ENCODE data around the gene CAMK2A. TPM values are rescaled to one million over a fixed set of nuclear protein-coding genes. Genes with fewer than 3 reads are reported as not detected.

Gene CAMK2A
- total RNA-seq, 4 donors from 2014 or later = 1.4 to 6.9 (median 3.6) TPM

- no peaks in the 10 kb centered on the region for H3K27me3 ChIP-seq
- peaks cover 0 to 37% (median 2%) of the 10 kb centered on the region in 3 donors for H3K4me1 ChIP-seq
- TF ChIP-seq POLR2AphosphoS5 (IDR thresholded peaks at IDR 0.05) = no peak
- no peak for TF ChIP-seq EP300 (IDR thresholded peaks at IDR 0.05)
- TF ChIP-seq POLR2A (IDR thresholded peaks at IDR 0.05) = no peak
- TF ChIP-seq CTCF (IDR thresholded peaks at IDR 0.05) = no peak
- WGBS, 2 donors (ENCODE audit: low coverage in 1 of 2) = 83 to 100% methylated on average over 1 to 3 of the region's 7 CpGs
- no peak overlapping the region for H3K4me3 ChIP-seq
- ATAC-seq = no peak
- no peaks in the 10 kb centered on the region for H3K9me3 ChIP-seq
- peak overlapping the region in 1 of 4 donors; percentile 26 for H3K27ac ChIP-seq
- H3K36me3 ChIP-seq = no peaks in the 10 kb centered on the region
These were observed 19.7 kb upstream of the CAMK2A start for GRCh38 chr5:150309101-150309885.

DNA sequence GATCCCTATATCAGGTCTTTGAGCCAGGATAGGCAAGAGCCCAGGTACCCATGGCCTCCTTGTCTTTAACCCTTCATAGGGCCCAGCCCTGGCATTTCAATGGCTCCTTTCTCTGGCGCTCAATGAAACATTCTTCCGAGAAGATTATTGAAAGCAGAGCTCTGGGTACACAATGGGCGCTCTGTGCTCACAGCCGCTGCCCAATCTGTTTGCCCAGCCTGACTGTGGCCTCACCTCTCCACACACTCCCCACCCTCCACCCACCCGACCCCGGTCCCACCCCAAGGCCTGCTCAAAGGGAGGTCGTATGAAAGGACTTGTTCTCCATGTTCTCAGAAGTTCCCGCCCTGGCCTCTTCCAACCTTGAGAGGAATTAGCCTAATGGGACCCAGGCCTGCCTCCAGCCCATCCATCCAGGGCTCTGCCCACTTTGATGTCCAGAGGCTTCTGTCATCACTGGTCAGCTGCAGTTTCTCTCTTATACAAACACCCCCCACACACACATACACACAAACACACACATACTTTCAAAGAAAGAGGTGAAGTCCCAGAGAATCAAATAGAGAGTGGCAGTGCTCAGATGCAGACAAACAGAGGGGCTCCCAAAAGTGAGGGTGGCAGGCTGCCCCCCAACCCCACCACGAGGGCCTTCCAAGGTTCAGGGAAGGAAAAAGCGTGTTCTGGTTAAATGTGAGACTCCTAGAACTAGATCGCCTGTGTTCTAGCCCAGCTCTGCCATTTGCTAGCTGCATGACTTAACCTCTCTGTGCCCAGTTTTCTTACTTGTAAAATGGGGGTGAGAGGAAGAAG is 18.2 kb upstream of the CAMK2A start:
- WGBS, 2 donors (ENCODE audit: low coverage in 1 of 2) = 82 to 92% methylated on average over 6 to 7 of the region's 11 CpGs
- TF ChIP-seq POLR2AphosphoS5 (IDR thresholded peaks at IDR 0.05) (no peak), POLR2A (IDR thresholded peaks at IDR 0.05) (no peak), EP300 (IDR thresholded peaks at IDR 0.05) (no peak)
- Histone ChIP-seq H3K4me3 (no peak overlapping the region), H3K27ac (peak overlapping the region in 3 of 4 donors; percentile 12 to 80 (median 34)), H3K4me1 (peaks cover 0 to 46% (median 4%) of the 10 kb centered on the region in 3 donors), H3K36me3 (no peaks in the 10 kb centered on the region), H3K27me3 (peaks cover 7% of the 10 kb centered on the region), H3K9me3 (no peaks in the 10 kb centered on the region)
- ATAC-seq = no peak

GRCh38 chr5:150306775-150307174 is 17.2 kb upstream of the CAMK2A start:
- TF ChIP-seq POLR2A (IDR thresholded peaks at IDR 0.05) (no peak), POLR2AphosphoS5 (IDR thresholded peaks at IDR 0.05) (no peak), EP300 (IDR thresholded peaks at IDR 0.05) (no peak), CTCF (IDR thresholded peaks at IDR 0.05) (no peak)
- Histone ChIP-seq H3K36me3 (no peaks in the 10 kb centered on the region), H3K9me3 (no peaks in the 10 kb centered on the region), H3K27me3 (peaks cover 17% of the 10 kb centered on the region), H3K27ac (peak overlapping the region in 2 of 4 donors; percentile 18 to 80), H3K4me1 (peaks cover 0 to 56% (median 13%) of the 10 kb centered on the region in 3 donors), H3K4me3 (no peak overlapping the region)
- no peak for ATAC-seq
- WGBS, 2 donors (ENCODE audit: low coverage in 1 of 2) = 93 to 100% methylated on average over 1 to 2 of the region's 4 CpGs

DNA sequence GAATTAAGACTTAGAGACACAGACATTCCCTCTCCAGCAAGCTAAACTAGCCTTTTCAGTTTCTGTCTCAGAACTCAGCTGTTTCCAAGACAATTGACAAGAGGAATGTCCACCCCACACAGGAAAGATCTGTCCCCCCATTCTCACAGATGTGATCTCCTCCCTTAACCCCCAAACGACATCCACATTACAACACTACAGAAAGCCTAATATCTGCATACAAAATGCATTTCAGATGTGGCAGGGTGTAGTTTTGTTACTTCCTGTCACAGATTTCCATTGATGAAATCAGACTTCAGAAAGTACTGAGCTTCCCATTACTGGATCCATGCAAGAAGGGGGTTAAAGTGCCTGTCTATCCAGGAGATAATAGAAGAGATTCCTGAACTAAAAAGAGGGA is 16.0 kb upstream of the CAMK2A start:
- Histone ChIP-seq H3K27me3 (peaks cover 29% of the 10 kb centered on the region), H3K4me1 (peaks cover 0 to 68% (median 21%) of the 10 kb centered on the region in 3 donors), H3K36me3 (no peaks in the 10 kb centered on the region), H3K9me3 (no peaks in the 10 kb centered on the region), H3K27ac (peak overlapping the region in 3 of 4 donors; percentile 78 to 85 (median 80)), H3K4me3 (no peak overlapping the region)
- ATAC-seq = no peak
- WGBS, 2 donors (ENCODE audit: low coverage in 1 of 2) = 8% methylated on average over 1 of the region's 1 CpG; no CpG with 5 or more reads in 1 of the 2 donors
- TF ChIP-seq EP300 (IDR thresholded peaks at IDR 0.05) = no peak
- no peak for TF ChIP-seq POLR2A (IDR thresholded peaks at IDR 0.05)
- no peak for TF ChIP-seq CTCF (IDR thresholded peaks at IDR 0.05)
- TF ChIP-seq POLR2AphosphoS5 (IDR thresholded peaks at IDR 0.05) = no peak

DNA sequence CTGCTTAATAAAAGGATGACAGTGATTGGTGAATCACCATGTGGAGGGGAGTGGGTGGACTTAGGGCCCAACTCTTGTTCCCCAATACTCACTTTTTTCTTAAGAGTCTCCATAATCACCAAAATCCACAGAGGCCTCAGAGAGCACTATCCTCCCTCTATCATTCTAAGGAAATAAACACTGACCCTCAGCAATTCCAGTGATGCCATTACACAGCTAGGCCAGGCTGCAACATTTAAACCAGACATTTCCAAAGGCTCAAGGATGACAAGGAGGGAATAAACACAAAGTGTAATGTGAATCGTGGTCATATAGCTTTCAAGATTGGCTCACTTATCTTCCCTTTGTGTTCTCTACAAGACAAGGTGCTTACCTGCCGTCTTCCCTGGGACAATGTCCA is 15.5 kb upstream of the CAMK2A start:
- H3K4me1 ChIP-seq = peaks cover 0 to 73% (median 21%) of the 10 kb centered on the region in 3 donors
- ATAC-seq = no peak
- TF ChIP-seq CTCF (IDR thresholded peaks at IDR 0.05) (no peak), POLR2AphosphoS5 (IDR thresholded peaks at IDR 0.05) (no peak), EP300 (IDR thresholded peaks at IDR 0.05) (no peak), POLR2A (IDR thresholded peaks at IDR 0.05) (no peak)
- H3K36me3 ChIP-seq = no peaks in the 10 kb centered on the region
- H3K27me3 ChIP-seq = peaks cover 33% of the 10 kb centered on the region
- H3K4me3 ChIP-seq = no peak overlapping the region
- no peaks in the 10 kb centered on the region for H3K9me3 ChIP-seq
- 31 to 44% methylated on average over 2 of the region's 2 CpGs for WGBS, 2 donors (ENCODE audit: low coverage in 1 of 2)
- H3K27ac ChIP-seq = peak overlapping the region in 3 of 4 donors; percentile 78 to 85 (median 80)

Data from gastroesophageal sphincter (tissue), 4 donors.